H1 (cell line): ENCODE measurements around the gene CDC42BPB. TPM values are rescaled to one million over a fixed set of nuclear protein-coding genes. Genes with fewer than 3 reads are reported as not detected.

Experiments used
- BCL11A ChIP-seq, 2 experiments: IDR thresholded peaks; one replicate each; pipeline ENCODE4 v1.6.1; 2011; ENCODE audit warnings: low read depth in 2 of 2, low read length in 2 of 2, mild to moderate bottlenecking in 2 of 2
- CHD2 ChIP-seq: IDR thresholded peaks from 2 replicates; pipeline ENCODE4 v1.6.1; 2012; ENCODE audit warnings: low read length, improper control_type of control experiment
- CTBP2 ChIP-seq: IDR thresholded peaks from 2 replicates; pipeline ENCODE4 v1.7.0; 2011; ENCODE audit warnings: borderline replicate concordance, mild to moderate bottlenecking, moderate library complexity, mixed read lengths, low read length; ENCODE audit not compliant: insufficient read depth, insufficient read length
- EP300 ChIP-seq, 2 experiments: IDR thresholded peaks; 1 replicate in 1 of 2; 2 replicates in 1 of 2; pipeline ENCODE4 v1.6.1; 2011 to 2012; ENCODE audit warnings: low read depth in 2 of 2, low read length in 2 of 2, mild to moderate bottlenecking in 2 of 2, borderline replicate concordance in 1 of 2, inconsistent platforms in 1 of 2, moderate library complexity in 1 of 2
- EZH2 ChIP-seq: fragments of 200-600 bp; sonication (generic); IDR thresholded peaks from 2 replicates; pipeline ENCODE4 v1.7.1; 2012; ENCODE audit warnings: low read depth, mild to moderate bottlenecking, moderate library complexity, low read length, inconsistent platforms; ENCODE audit not compliant: severe bottlenecking
- GTF2F1 ChIP-seq: IDR thresholded peaks from 2 replicates; pipeline ENCODE4 v1.6.1; 2012; ENCODE audit warnings: low read depth, low read length, improper control_type of control experiment, borderline replicate concordance
- HDAC2 ChIP-seq, 2 experiments: fragments of 300-600 bp in 1 of 2; sonication (generic) in 1 of 2; IDR thresholded peaks; 2 replicates each; pipeline ENCODE4 v1.6.1; 2011 to 2012; ENCODE audit warnings: low read depth in 2 of 2, low read length in 2 of 2, mild to moderate bottlenecking in 2 of 2, moderate library complexity in 2 of 2, borderline replicate concordance in 1 of 2, inconsistent platforms in 1 of 2
- JUND ChIP-seq: IDR thresholded peaks from 2 replicates; pipeline ENCODE4 v1.6.1; 2011; ENCODE audit warnings: mild to moderate bottlenecking, improper control_type of control experiment, low read length
- KDM1A ChIP-seq: fragments of 200-600, 300-600 bp; sonication (generic); IDR thresholded peaks from 2 replicates; pipeline ENCODE4 v1.7.1; 2016; ENCODE audit warnings: mild to moderate bottlenecking, low read length, borderline replicate concordance
- RFX5 ChIP-seq: IDR thresholded peaks from 2 replicates; pipeline ENCODE4 v1.6.1; 2011; ENCODE audit warnings: low read depth, low read length, improper control_type of control experiment, borderline replicate concordance
- RNF2 ChIP-seq: fragments of 200-900, 300-1000 bp; sonication (generic); IDR thresholded peaks from 2 replicates; pipeline ENCODE4 v1.7.1; 2016; ENCODE audit warnings: borderline replicate concordance, low read depth, mild to moderate bottlenecking, antibody characterized with exemption, low read length; ENCODE audit not compliant: poor library complexity, severe bottlenecking; ENCODE audit errors: missing control alignments
- TAF1 ChIP-seq: IDR thresholded peaks from 2 replicates; pipeline ENCODE4 v1.6.1; 2011; ENCODE audit warnings: mild to moderate bottlenecking, low read depth, low read length
- polyA plus RNA-seq, 7 experiments: library from polyadenylated mRNA; depleted of rRNA in 3 of 7; stranded (reverse) in 5 of 7; unstranded in 2 of 7; fragments of >200 nt in 5 of 7; fragments of 200-250 nt in 2 of 7; gene quantifications; 1 replicate in 5 of 7; 2 replicates in 1 of 7; 4 replicates in 1 of 7; pipeline versions ENCODE4 v1.2.1 to v1.2.3, GENCODE V29; 2011 to 2013; ENCODE audit warnings: missing spikeins in 2 of 7, mixed read lengths in 2 of 7
- total RNA-seq: library from RNA; stranded (reverse); fragmentation: NEBNext Ultra II Directional; extraction: Animal tissue kit (Norgen Biotek cat#: 25700); gene quantifications from 2 replicates; pipeline ENCODE4 v1.2.1, GENCODE V29; 2021
- TF ChIP-seq, protein P1 (sequence below): IDR thresholded peaks from 2 replicates; pipeline ENCODE4 v1.6.1; 2011; ENCODE audit warnings: low read length, improper control_type of control experiment

Gene CDC42BPB
- total and polyA plus RNA-seq, 2 of the 8 experiments (the other 6 are each of a cell fraction or from before 2014, with no cell fraction given) = 51.2 to 88.2 TPM

DNA sequence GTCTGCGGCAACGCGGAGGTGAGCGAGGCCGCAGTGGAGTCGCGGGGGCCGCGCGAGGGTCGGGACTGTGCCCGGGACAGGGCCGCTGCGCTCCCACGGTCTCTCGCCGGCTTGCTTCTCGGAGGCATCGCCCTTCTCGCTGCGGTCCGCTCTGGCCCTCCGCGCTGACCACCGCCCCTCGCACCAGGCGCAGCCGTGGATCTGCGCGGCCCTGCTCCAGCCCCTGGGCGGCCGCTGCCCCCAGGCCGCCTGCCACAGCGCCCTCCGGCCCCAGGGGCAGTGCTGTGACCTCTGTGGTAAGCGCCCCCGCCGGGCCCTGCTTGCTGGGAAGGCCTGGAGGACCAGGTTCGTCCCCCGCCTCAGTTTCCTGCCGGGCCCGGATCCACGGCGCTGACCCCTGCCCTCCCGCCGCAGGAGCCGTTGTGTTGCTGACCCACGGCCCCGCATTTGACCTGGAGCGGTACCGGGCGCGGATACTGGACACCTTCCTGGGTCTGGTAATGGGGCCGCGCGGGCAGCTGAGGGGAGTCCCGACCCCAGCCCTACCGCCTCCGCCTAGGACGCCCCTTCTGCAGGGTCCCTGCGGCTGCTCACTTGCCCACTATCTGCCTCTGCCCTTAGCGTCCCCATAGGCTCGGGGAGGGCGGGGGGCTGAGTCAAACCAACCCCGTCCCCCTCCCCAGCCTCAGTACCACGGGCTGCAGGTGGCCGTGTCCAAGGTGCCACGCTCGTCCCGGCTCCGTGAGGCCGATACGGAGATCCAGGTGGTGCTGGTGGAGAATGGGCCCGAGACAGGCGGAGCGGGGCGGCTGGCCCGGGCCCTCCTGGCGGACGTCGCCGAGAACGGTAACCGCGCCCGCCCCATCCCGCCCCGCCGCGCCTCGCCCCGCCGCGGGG lies 127.9 kb downstream of the CDC42BPB start (continued):
- TF ChIP-seq, protein P1, sequence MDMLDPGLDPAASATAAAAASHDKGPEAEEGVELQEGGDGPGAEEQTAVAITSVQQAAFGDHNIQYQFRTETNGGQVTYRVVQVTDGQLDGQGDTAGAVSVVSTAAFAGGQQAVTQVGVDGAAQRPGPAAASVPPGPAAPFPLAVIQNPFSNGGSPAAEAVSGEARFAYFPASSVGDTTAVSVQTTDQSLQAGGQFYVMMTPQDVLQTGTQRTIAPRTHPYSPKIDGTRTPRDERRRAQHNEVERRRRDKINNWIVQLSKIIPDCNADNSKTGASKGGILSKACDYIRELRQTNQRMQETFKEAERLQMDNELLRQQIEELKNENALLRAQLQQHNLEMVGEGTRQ = no peak
- no peak for TF ChIP-seq CTBP2
- no peak for TF ChIP-seq TAF1
- TF ChIP-seq GTF2F1 = no peak
- no peak for TF ChIP-seq KDM1A
- no peak for TF ChIP-seq EP300 (IDR thresholded peaks at IDR 0.05; ENCODE audit: borderline replicate concordance in 1 of 2, low read depth in 2 of 2, low read length in 2 of 2)
- TF ChIP-seq EZH2 = peak; percentile 95
- no peak for TF ChIP-seq RFX5
- TF ChIP-seq CHD2 = no peak
- TF ChIP-seq JUND = no peak
- no peak for TF ChIP-seq BCL11A (IDR thresholded peaks at IDR 0.05; ENCODE audit: low read depth in 2 of 2, low read length in 2 of 2)
- TF ChIP-seq RNF2 = peak; percentile 36
- no peak for TF ChIP-seq HDAC2 (IDR thresholded peaks at IDR 0.05; ENCODE audit: borderline replicate concordance in 1 of 2, low read depth in 2 of 2, low read length in 2 of 2)
